Transverse colon (tissue), 4 donors: ENCODE measurements around the gene GABBR2. TPM values are rescaled to one million over a fixed set of nuclear protein-coding genes. Genes with fewer than 3 reads are reported as not detected.

Experiments
- DNase-seq: peaks from one replicate; pipeline ENCODE4 v3.0.0-alpha.2; 2019
- H3K27ac ChIP-seq, 4 donors: fragments of 200-600 bp; sonication (generic); 2 replicates each; pipeline ENCODE4 v1.5.1; 2016 to 2018; ENCODE audit warnings: inconsistent platforms in 4 of 4
- H3K27me3 ChIP-seq: fragments of 200-600 bp; sonication (generic); 2 replicates; pipeline ENCODE4 v1.5.1; 2017; ENCODE audit warnings: inconsistent platforms
- H3K36me3 ChIP-seq, 4 donors: fragments of 200-600 bp; sonication (generic); 2 replicates each; pipeline ENCODE4 v1.5.1; 2017 to 2019; ENCODE audit warnings: inconsistent platforms in 4 of 4
- H3K4me1 ChIP-seq, 4 donors: fragments of 200-600 bp; sonication (generic); 2 replicates each; pipeline ENCODE4 v1.5.1; 2017 to 2020; ENCODE audit warnings: inconsistent platforms in 4 of 4
- H3K4me3 ChIP-seq, 4 donors: fragments of 200-600 bp; sonication (generic); 1 replicate in 1 of 4; 2 replicates in 3 of 4; pipeline versions ENCODE4 v1.5.1 to v1.6.1; 2017 to 2019; ENCODE audit warnings: inconsistent platforms in 4 of 4
- H3K9me3 ChIP-seq, 2 donors: fragments of 200-600 bp; sonication (generic); 2 replicates each; pipeline ENCODE4 v1.5.1; 2017 to 2019; ENCODE audit warnings: inconsistent platforms in 2 of 2
- EP300 ChIP-seq: sonication (generic); formaldehyde crosslinking; IDR thresholded peaks from one replicate; pipeline ENCODE4 v1.6.1; 2017; ENCODE audit warnings: antibody characterized with exemption, low read depth
- POLR2A ChIP-seq: fragments of 450-650 bp; IDR thresholded peaks from one replicate; pipeline ENCODE4 v1.6.1; 2016; ENCODE audit warnings: antibody characterized with exemption, mild to moderate bottlenecking, moderate library complexity
- POLR2AphosphoS5 ChIP-seq, 3 donors: sonication (generic); formaldehyde crosslinking; IDR thresholded peaks; one replicate each; pipeline ENCODE4 v1.6.1; 2016; ENCODE audit warnings: antibody characterized with exemption in 3 of 3
- WGBS, 2 donors: methylation state at CpG; one replicate each; pipeline ENCODE4 v1.1.5; 2018; ENCODE audit warnings: low coverage in 1 of 2; 5-methylcytosine and 5-hydroxymethylcytosine counted together
- in situ Hi-C, 4 donors: fragments of 200-750 bp; cut with MboI; loops; one replicate each; pipeline versions ENCODE4 v1.15.0 to v1.15.1; 2017; ENCODE audit warnings: low sequenced_read_pairs in 3 of 4, low pct_ligation_motif_present in 1 of 4, low pct_unique_long_range_greater_than_20kb in 1 of 4
- intact Hi-C: fragments of 100-400 bp; cut with DNase I; formaldehyde crosslinking; loops from one replicate; pipeline ENCODE4 v1.15.1; 2023; ENCODE audit warnings: low total_unique reads
- total RNA-seq, 4 donors: library from RNA; depleted of rRNA; stranded (reverse); fragments of >200 nt; gene quantifications; one replicate each; pipeline ENCODE4 v1.1.0, GENCODE V29; 2016
- TF ChIP-seq, protein P1 (sequence below), 5 experiments: fragments of 200-600 bp in 3 of 5; fragments of 450-650 bp in 2 of 5; sonication (generic) in 3 of 5; IDR thresholded peaks; 1 replicate in 2 of 5; 2 replicates in 3 of 5; pipeline ENCODE4 v1.5.1; 2016 to 2017; ENCODE audit warnings: antibody characterized with exemption in 5 of 5, inconsistent platforms in 3 of 5, mild to moderate bottlenecking in 2 of 5, moderate library complexity in 1 of 5

GABBR2 gene
- total RNA-seq, 4 donors from 2014 or later, result not detected

DNA sequence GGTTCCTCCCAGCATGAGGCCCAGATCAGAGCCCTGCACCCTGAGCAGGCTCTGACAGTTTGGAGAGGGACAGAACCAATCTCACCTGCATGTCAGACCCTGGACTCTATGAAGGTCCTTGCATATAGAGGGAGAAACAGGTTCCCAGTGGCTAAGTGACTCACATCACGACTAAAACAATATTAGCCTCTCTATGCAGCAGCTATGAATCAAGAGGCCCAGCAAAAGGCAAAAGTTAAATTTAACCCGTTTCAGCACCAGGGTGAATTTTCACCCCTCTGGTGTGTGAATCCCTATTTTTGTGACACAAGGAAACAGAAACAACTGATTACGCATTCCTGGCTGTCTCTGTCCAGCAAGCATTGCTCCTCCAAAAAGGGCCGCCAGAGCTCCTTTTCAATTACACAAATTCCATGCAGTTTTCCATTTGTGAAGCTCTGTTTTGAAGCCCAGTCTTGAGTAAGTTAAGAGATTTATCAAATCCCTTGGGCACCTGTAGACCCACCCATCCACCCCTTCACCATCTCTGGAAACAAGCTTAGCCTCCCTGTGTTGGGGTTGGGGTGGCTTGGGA, 136.6 kb downstream of the GABBR2 start:
- TF ChIP-seq EP300 (no peak), POLR2A (no peak), POLR2AphosphoS5 (IDR thresholded peaks at IDR 0.05) (no peak)
- TF ChIP-seq, protein P1, sequence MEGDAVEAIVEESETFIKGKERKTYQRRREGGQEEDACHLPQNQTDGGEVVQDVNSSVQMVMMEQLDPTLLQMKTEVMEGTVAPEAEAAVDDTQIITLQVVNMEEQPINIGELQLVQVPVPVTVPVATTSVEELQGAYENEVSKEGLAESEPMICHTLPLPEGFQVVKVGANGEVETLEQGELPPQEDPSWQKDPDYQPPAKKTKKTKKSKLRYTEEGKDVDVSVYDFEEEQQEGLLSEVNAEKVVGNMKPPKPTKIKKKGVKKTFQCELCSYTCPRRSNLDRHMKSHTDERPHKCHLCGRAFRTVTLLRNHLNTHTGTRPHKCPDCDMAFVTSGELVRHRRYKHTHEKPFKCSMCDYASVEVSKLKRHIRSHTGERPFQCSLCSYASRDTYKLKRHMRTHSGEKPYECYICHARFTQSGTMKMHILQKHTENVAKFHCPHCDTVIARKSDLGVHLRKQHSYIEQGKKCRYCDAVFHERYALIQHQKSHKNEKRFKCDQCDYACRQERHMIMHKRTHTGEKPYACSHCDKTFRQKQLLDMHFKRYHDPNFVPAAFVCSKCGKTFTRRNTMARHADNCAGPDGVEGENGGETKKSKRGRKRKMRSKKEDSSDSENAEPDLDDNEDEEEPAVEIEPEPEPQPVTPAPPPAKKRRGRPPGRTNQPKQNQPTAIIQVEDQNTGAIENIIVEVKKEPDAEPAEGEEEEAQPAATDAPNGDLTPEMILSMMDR (IDR thresholded peaks at IDR 0.05), result no peak
- WGBS, 2 donors, result 59 to 63% methylated on average over 2 to 4 of the region's 4 CpGs
- Histone ChIP-seq H3K4me1 (no peaks in the 10 kb centered on the region), H3K27me3 (no peaks in the 10 kb centered on the region), H3K27ac (no peak overlapping the region), H3K4me3 (no peak overlapping the region), H3K9me3 (no peaks in the 10 kb centered on the region), H3K36me3 (no peaks in the 10 kb centered on the region)
- in situ Hi-C loops, result no loop called here
- intact Hi-C loops, result no loop called here
- no peak for DNase-seq

DNA sequence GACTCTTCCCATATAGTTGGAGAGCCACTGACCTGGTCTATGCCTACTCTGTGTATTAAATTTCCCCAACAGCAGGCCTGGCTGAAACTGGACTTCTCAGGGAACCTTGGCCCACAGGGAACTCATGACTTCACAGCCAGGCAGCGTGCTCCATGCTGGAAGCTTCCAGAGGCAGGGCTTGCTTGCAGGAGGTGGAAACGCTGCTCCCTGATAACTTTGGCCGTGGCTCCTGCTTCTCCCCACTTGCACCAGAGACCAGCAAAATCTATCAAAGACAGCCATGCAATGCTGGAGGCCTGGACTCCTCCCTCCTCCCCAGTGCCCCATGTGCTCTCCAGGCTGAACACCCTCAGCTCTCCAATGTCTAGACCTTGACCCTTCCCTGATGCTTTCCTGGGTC, 137.1 kb downstream of the GABBR2 start:
- Histone ChIP-seq H3K9me3 (no peaks in the 10 kb centered on the region), H3K27me3 (no peaks in the 10 kb centered on the region), H3K4me3 (no peak overlapping the region), H3K27ac (no peak overlapping the region), H3K4me1 (no peaks in the 10 kb centered on the region), H3K36me3 (no peaks in the 10 kb centered on the region)
- no peak for DNase-seq
- intact Hi-C loops, result no loop called here
- TF ChIP-seq POLR2A (no peak), POLR2AphosphoS5 (IDR thresholded peaks at IDR 0.05) (no peak), EP300 (no peak)
- TF ChIP-seq, protein P1 (IDR thresholded peaks at IDR 0.05), result no peak
- in situ Hi-C loops, result no loop called here
- 79% methylated on average over 3 of the region's 3 CpGs; no CpG with 5 or more reads in 1 of the 2 donors for WGBS, 2 donors

DNA sequence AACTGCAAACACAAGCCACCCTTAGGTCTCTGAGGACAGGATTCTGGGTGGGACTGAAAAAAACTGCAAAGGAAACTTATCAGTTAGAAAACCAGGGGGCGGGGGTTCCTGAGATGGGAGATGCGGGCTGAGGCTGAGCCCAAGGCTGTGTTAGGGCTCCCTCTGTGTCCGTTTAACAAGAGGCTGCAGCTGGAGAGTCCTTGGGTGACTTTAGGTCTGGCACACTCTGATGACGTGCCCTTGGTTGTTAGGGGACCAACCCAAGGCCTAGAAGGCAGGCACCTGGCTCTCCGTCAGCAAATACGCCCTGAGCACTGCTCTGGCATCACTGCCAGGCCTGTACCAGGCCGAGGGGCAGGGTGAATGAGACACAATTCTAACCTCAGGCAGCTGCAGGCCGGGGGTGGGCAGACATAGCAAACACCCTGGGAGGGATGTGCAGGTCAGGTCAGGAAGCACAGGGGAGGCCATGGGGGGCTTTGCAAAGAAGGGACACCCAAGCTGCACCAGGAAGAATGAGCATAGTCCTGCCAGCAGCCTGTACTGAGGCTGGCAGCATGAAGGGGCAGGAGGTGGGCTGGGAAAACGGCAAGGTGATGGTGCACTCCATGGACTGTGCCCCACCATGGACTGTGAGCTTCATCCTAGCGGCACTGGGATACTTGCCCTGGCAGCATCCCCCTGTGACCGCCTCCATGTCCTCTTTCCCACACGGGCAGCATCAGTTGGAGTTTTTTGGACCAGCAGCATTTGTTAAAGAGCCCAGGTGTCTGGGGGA, 137.9 kb downstream of the GABBR2 start:
- Histone ChIP-seq H3K4me3 (no peak overlapping the region), H3K4me1 (no peaks in the 10 kb centered on the region), H3K9me3 (no peaks in the 10 kb centered on the region), H3K27ac (no peak overlapping the region), H3K36me3 (no peaks in the 10 kb centered on the region), H3K27me3 (no peaks in the 10 kb centered on the region)
- DNase-seq, result no peak
- TF ChIP-seq EP300, result no peak
- no peak for TF ChIP-seq POLR2A
- TF ChIP-seq, protein P1 (IDR thresholded peaks at IDR 0.05), result no peak
- no peak for TF ChIP-seq POLR2AphosphoS5 (IDR thresholded peaks at IDR 0.05)
- intact Hi-C loops, result no loop called here
- in situ Hi-C loops, result no loop called here
- WGBS, 2 donors, result 54 to 68% methylated on average over 4 to 12 of the region's 12 CpGs

DNA sequence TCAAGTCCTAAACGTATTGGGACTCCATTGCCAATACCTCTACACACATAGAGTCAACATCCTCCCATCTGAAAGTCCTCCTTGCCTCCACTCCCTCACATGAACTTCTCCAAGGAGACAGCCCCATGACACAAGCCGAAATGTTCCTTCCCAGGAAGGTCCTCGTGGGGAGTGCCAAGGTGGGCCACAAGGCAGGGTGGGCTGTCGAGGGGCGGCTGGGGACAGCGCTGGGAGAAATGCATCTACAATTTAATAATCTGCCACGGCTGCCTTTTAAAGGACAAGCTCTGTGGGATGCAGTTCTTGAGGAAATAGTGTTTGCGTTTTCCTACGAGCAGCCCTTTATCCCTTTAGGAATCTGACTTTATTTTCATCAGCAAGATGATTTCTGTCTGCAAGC, 138.7 kb downstream of the GABBR2 start:
- WGBS, 2 donors, result 84 to 90% methylated on average over 7 to 9 of the region's 9 CpGs
- no peak overlapping the region for H3K27ac ChIP-seq
- intact Hi-C loops (no loop called here), in situ Hi-C loops (no loop called here)
- H3K9me3 ChIP-seq, result no peaks in the 10 kb centered on the region
- no peaks in the 10 kb centered on the region for H3K36me3 ChIP-seq
- no peak for DNase-seq
- no peaks in the 10 kb centered on the region for H3K27me3 ChIP-seq
- no peak for TF ChIP-seq POLR2A
- TF ChIP-seq, protein P1 (IDR thresholded peaks at IDR 0.05), result no peak
- H3K4me1 ChIP-seq, result no peaks in the 10 kb centered on the region
- no peak overlapping the region for H3K4me3 ChIP-seq
